ENCODE measurements around the gene MAMDC2.

DNA sequence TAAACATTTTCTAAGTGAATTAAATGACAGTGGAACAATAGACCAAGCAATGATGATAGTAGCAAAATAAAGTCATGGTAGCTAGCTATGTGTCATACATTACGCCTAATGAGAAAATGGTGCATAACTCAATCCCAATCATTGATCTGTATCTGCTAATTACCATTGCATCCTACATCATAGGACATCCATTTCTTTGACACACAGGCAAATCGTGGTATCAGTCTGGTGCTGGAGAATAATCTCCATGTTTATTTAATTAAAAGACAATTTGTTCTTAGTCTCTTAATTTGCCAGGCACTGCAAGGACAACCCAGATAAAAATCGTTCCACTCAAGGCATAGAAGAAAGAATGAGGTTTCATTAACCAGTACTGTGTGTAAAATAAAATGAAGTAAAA lies 125.6 kb downstream of the MAMDC2 start:
- TF ChIP-seq, protein P1, sequence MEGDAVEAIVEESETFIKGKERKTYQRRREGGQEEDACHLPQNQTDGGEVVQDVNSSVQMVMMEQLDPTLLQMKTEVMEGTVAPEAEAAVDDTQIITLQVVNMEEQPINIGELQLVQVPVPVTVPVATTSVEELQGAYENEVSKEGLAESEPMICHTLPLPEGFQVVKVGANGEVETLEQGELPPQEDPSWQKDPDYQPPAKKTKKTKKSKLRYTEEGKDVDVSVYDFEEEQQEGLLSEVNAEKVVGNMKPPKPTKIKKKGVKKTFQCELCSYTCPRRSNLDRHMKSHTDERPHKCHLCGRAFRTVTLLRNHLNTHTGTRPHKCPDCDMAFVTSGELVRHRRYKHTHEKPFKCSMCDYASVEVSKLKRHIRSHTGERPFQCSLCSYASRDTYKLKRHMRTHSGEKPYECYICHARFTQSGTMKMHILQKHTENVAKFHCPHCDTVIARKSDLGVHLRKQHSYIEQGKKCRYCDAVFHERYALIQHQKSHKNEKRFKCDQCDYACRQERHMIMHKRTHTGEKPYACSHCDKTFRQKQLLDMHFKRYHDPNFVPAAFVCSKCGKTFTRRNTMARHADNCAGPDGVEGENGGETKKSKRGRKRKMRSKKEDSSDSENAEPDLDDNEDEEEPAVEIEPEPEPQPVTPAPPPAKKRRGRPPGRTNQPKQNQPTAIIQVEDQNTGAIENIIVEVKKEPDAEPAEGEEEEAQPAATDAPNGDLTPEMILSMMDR (conservative IDR thresholded peaks at IDR 0.05; ENCODE audit: low read length): no peak
- no peak for TF ChIP-seq EZH2phosphoT487 (IDR thresholded peaks at IDR 0.05; ENCODE audit: borderline replicate concordance)
